ENCODE data around the gene PLA1A.

Gene PLA1A

GRCh38 chr3:119660474-119661440 lies 63.1 kb downstream of the PLA1A start, which contains the start of gene POPDC2:
Gene POPDC2, minus strand, starts transcription at chr3:119660589. Its CDS starts 166 bp downstream, at chr3:119660423.
- Mint-ChIP-seq H3K27me3 (ENCODE audit: low read depth, poor library complexity) (no peaks in the 10 kb centered on the region), H3K4me3 (no peak within 1 kb of the TSS), H3K4me1 (peaks cover 15% of the 10 kb centered on the region), H3K9me3 (no peaks in the 10 kb centered on the region), H3K27ac (peak within 1 kb of the TSS; percentile 29), H3K36me3 (ENCODE audit: low read depth) (no peaks in the 10 kb centered on the region)
- no peak for TF ChIP-seq CTCF (IDR thresholded peaks at IDR 0.05)
- DNase-seq = no peak

GRCh38 chr3:119662604-119663373 lies 65.1 kb downstream of the PLA1A start:
- H3K27ac Mint-ChIP-seq = no peak overlapping the region
- H3K27me3 Mint-ChIP-seq (ENCODE audit: low read depth, poor library complexity) = no peaks in the 10 kb centered on the region
- H3K36me3 Mint-ChIP-seq (ENCODE audit: low read depth) = no peaks in the 10 kb centered on the region
- H3K4me1 Mint-ChIP-seq = peaks cover 15% of the 10 kb centered on the region
- TF ChIP-seq CTCF (IDR thresholded peaks at IDR 0.05) = no peak
- no peaks in the 10 kb centered on the region for H3K9me3 Mint-ChIP-seq
- no peak overlapping the region for H3K4me3 Mint-ChIP-seq
- no peak for DNase-seq

- no peak for DNase-seq
- H3K9me3 Mint-ChIP-seq = no peaks in the 10 kb centered on the region
- H3K27me3 Mint-ChIP-seq (ENCODE audit: low read depth, poor library complexity) = no peaks in the 10 kb centered on the region
Observed at GRCh38 chr3:119663885-119664284, 66.2 kb downstream of the PLA1A start.

GRCh38 chr3:119664370-119664769 lies 66.7 kb downstream of the PLA1A start:
- H3K4me1 Mint-ChIP-seq = peaks cover 15% of the 10 kb centered on the region
- TF ChIP-seq CTCF (IDR thresholded peaks at IDR 0.05) = no peak
- H3K27ac Mint-ChIP-seq = no peak overlapping the region
- no peak for DNase-seq
- H3K36me3 Mint-ChIP-seq (ENCODE audit: low read depth) = peaks cover 5% of the 10 kb centered on the region
- H3K27me3 Mint-ChIP-seq (ENCODE audit: low read depth, poor library complexity) = no peaks in the 10 kb centered on the region
- H3K9me3 Mint-ChIP-seq = no peaks in the 10 kb centered on the region
- no peak overlapping the region for H3K4me3 Mint-ChIP-seq

More at GRCh38 chr3:119663885-119664284, 66.2 kb downstream of the PLA1A start:
- H3K27ac Mint-ChIP-seq = no peak overlapping the region
- H3K4me1 Mint-ChIP-seq = peaks cover 15% of the 10 kb centered on the region
- H3K36me3 Mint-ChIP-seq (ENCODE audit: low read depth) = no peaks in the 10 kb centered on the region
- no peak for TF ChIP-seq CTCF (IDR thresholded peaks at IDR 0.05)
- H3K4me3 Mint-ChIP-seq = no peak overlapping the region

GRCh38 chr3:119664850-119665379 lies 67.2 kb downstream of the PLA1A start:
- H3K36me3 Mint-ChIP-seq (ENCODE audit: low read depth) = peaks cover 10% of the 10 kb centered on the region
- no peak for TF ChIP-seq CTCF (IDR thresholded peaks at IDR 0.05)
- peaks cover 15% of the 10 kb centered on the region for H3K4me1 Mint-ChIP-seq
- H3K27me3 Mint-ChIP-seq (ENCODE audit: low read depth, poor library complexity) = no peaks in the 10 kb centered on the region
- no peaks in the 10 kb centered on the region for H3K9me3 Mint-ChIP-seq
- no peak overlapping the region for H3K27ac Mint-ChIP-seq
- no peak for DNase-seq
- H3K4me3 Mint-ChIP-seq = no peak overlapping the region
